GM23338 (cell line): ENCODE measurements around the gene IL1F10. TPM values are rescaled to one million over a fixed set of nuclear protein-coding genes. Genes with fewer than 3 reads are reported as not detected.

ENCODE experiments used
- ATAC-seq: fragments of 200-7000 bp; cut with Tn5 transposase; 3 replicates; pipeline ENCODE4 v1.9.1; 2020
- DNase-seq: peaks from one replicate; pipeline ENCODE4 v3.0.0-alpha.2; 2015; ENCODE audit warnings: low spot score
- H2AFZ ChIP-seq: fragments of 200-600 bp; sonication (generic); 2 replicates; pipeline ENCODE4 v1.8.0; 2016; ENCODE audit warnings: antibody characterized with exemption, mild to moderate bottlenecking, moderate library complexity
- H3F3A ChIP-seq: fragments of 200-600 bp; sonication (generic); replicated peaks from 2 replicates; pipeline ENCODE4 v1.8.0; 2017; ENCODE audit warnings: antibody characterized with exemption, mixed run types, low read depth
- H3K27ac ChIP-seq: fragments of 200-600 bp; sonication (generic); 2 replicates; pipeline ENCODE4 v1.6.1; 2016; ENCODE audit warnings: low read depth
- H3K27me3 ChIP-seq: fragments of 200-600 bp; sonication (generic); 2 replicates; pipeline ENCODE4 v1.8.0; 2016; ENCODE audit warnings: mild to moderate bottlenecking, mixed run types, moderate library complexity; ENCODE audit not compliant: insufficient read depth
- H3K36me3 ChIP-seq: fragments of 200-600 bp; sonication (generic); 2 replicates; pipeline ENCODE4 v1.8.0; 2016; ENCODE audit warnings: mild to moderate bottlenecking; ENCODE audit not compliant: insufficient read depth
- H3K4me1 ChIP-seq: fragments of 200-600 bp; sonication (generic); 2 replicates; pipeline ENCODE4 v1.8.0; 2016; ENCODE audit warnings: mild to moderate bottlenecking, moderate library complexity; ENCODE audit not compliant: insufficient read depth
- H3K4me2 ChIP-seq: fragments of 200-600 bp; sonication (generic); 2 replicates; pipeline ENCODE4 v1.7.1; 2017; ENCODE audit warnings: mixed run types
- H3K4me3 ChIP-seq: fragments of 200-600 bp; sonication (generic); 2 replicates; pipeline ENCODE4 v1.6.1; 2016; ENCODE audit warnings: mixed run types
- H3K79me2 ChIP-seq: fragments of 200-600 bp; sonication (generic); replicated peaks from 2 replicates; pipeline ENCODE4 v1.8.0; 2017; ENCODE audit warnings: mild to moderate bottlenecking; ENCODE audit not compliant: insufficient read depth
- H3K9me2 ChIP-seq: fragments of 200-600 bp; sonication (generic); 2 replicates; pipeline ENCODE4 v1.8.0; 2017; ENCODE audit not compliant: insufficient read depth
- H4K20me1 ChIP-seq: fragments of 200-600 bp; sonication (generic); replicated peaks from 2 replicates; pipeline ENCODE4 v1.8.0; 2017; ENCODE audit warnings: mild to moderate bottlenecking; ENCODE audit not compliant: insufficient read depth
- H3K27ac Mint-ChIP-seq: 2 replicates; pipeline ENCODE4 v1.8.0; 2020; ENCODE audit warnings: inconsistent platforms, mild to moderate bottlenecking, moderate library complexity, mixed read lengths
- H3K27me3 Mint-ChIP-seq: 3 replicates; pipeline ENCODE4 v1.8.0; 2022; ENCODE audit warnings: low read depth, mild to moderate bottlenecking, moderate library complexity, mixed read lengths, inconsistent platforms; ENCODE audit not compliant: insufficient read depth, poor library complexity
- H3K36me3 Mint-ChIP-seq: 3 replicates; pipeline ENCODE4 v1.8.0; 2021; ENCODE audit warnings: low read depth, mild to moderate bottlenecking, inconsistent platforms, moderate library complexity, mixed read lengths
- H3K4me1 Mint-ChIP-seq: 3 replicates; pipeline ENCODE4 v1.8.0; 2020; ENCODE audit warnings: mild to moderate bottlenecking, inconsistent platforms, mixed read lengths
- H3K4me3 Mint-ChIP-seq: 3 replicates; pipeline ENCODE4 v1.8.0; 2021; ENCODE audit warnings: moderate library complexity, mild to moderate bottlenecking, inconsistent platforms, mixed read lengths
- H3K9me3 Mint-ChIP-seq: 3 replicates; pipeline ENCODE4 v1.8.0; 2020; ENCODE audit warnings: moderate library complexity, mild to moderate bottlenecking, inconsistent platforms, mixed read lengths
- CREB1 ChIP-seq: fragments of 250-450 bp; sonication (Bioruptor Pico); IDR thresholded peaks from 2 replicates; pipeline ENCODE4 v1.5.0; 2020; ENCODE audit warnings: low read depth, mild to moderate bottlenecking, moderate library complexity
- CTCF ChIP-seq, 2 experiments: fragments of 200-600 bp in 1 of 2; sonication (generic) in 1 of 2; conservative IDR thresholded peaks; 2 replicates each; pipeline versions ENCODE4 v1.5.1 to v1.6.1; 2016 to 2017; ENCODE audit warnings: antibody characterized with exemption in 2 of 2, low read depth in 2 of 2, mild to moderate bottlenecking in 2 of 2, moderate library complexity in 1 of 2
- ETS1 ChIP-seq: IDR thresholded peaks from 2 replicates; pipeline ENCODE4 v1.6.1; 2016; ENCODE audit warnings: antibody characterized with exemption
- EZH2 ChIP-seq: fragments of 200-600 bp; sonication (generic); IDR thresholded peaks from one replicate; pipeline ENCODE4 v1.8.0; 2017; ENCODE audit warnings: antibody characterized with exemption, mild to moderate bottlenecking, low read depth; ENCODE audit not compliant: unreplicated experiment
- JUNB ChIP-seq: IDR thresholded peaks from one replicate; pipeline ENCODE4 v1.6.1; 2016; ENCODE audit warnings: antibody characterized with exemption; ENCODE audit not compliant: unreplicated experiment
- POLR2AphosphoS5 ChIP-seq: IDR thresholded peaks from 2 replicates; pipeline ENCODE4 v1.6.1; 2016; ENCODE audit warnings: antibody characterized with exemption, low read depth
- ZNF114 ChIP-seq: fragments of 250-450 bp; sonication (Bioruptor Pico); IDR thresholded peaks from 2 replicates; pipeline ENCODE4 v1.5.0; 2020; ENCODE audit warnings: mild to moderate bottlenecking, moderate library complexity
- ZNF331 ChIP-seq: fragments of 250-450 bp; sonication (Bioruptor Pico); IDR thresholded peaks from 2 replicates; pipeline ENCODE4 v1.5.0; 2020; ENCODE audit warnings: low read depth, mild to moderate bottlenecking, moderate library complexity
- ZNF462 ChIP-seq: fragments of 250-450 bp; sonication (Bioruptor Pico); IDR thresholded peaks from 2 replicates; pipeline ENCODE4 v1.5.0; 2020; ENCODE audit warnings: mild to moderate bottlenecking, moderate library complexity
- polyA plus RNA-seq: library from polyadenylated mRNA; unstranded; fragments of >200 nt; fragmentation: Nextera tagmentation; extraction: Ambion mirVana; gene quantifications from 2 replicates; pipeline ENCODE4 v1.2.1, GENCODE V29; 2016
- total RNA-seq: library from RNA; depleted of rRNA; stranded (reverse); fragments of >200 nt; shearing (Covaris generic); gene quantifications from 2 replicates; pipeline ENCODE4 v1.2.3, GENCODE V29; 2014
- TF ChIP-seq, protein P1 (sequence below): IDR thresholded peaks from one replicate; pipeline ENCODE4 v1.6.1; 2018; ENCODE audit warnings: antibody characterized with exemption; ENCODE audit not compliant: unreplicated experiment

The IL1F10 gene
- total and polyA plus RNA-seq, 2 experiments from 2014 or later, result not detected

DNA sequence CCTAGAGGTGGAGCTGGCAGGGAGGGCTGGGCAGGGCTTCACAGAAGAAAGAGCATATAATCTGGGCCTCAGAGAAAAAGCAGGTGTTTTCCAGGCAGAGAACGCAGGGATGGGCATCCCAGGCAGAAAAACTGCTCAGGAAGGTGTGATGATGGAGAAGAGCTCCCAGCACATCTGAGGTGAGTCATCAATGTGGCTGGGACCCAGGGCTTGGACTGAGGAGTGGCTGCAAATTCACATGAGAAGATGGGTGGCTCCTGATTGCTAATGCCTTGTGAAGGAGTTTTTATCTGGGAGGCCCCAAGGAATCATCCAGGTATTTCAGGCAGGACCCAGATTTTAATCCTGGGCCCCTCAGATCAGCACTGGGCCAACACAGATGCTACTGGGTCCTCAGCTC, 10.2 kb downstream of the IL1F10 start (continued):
- TF ChIP-seq ZNF462, result no peak
- TF ChIP-seq, protein P1, sequence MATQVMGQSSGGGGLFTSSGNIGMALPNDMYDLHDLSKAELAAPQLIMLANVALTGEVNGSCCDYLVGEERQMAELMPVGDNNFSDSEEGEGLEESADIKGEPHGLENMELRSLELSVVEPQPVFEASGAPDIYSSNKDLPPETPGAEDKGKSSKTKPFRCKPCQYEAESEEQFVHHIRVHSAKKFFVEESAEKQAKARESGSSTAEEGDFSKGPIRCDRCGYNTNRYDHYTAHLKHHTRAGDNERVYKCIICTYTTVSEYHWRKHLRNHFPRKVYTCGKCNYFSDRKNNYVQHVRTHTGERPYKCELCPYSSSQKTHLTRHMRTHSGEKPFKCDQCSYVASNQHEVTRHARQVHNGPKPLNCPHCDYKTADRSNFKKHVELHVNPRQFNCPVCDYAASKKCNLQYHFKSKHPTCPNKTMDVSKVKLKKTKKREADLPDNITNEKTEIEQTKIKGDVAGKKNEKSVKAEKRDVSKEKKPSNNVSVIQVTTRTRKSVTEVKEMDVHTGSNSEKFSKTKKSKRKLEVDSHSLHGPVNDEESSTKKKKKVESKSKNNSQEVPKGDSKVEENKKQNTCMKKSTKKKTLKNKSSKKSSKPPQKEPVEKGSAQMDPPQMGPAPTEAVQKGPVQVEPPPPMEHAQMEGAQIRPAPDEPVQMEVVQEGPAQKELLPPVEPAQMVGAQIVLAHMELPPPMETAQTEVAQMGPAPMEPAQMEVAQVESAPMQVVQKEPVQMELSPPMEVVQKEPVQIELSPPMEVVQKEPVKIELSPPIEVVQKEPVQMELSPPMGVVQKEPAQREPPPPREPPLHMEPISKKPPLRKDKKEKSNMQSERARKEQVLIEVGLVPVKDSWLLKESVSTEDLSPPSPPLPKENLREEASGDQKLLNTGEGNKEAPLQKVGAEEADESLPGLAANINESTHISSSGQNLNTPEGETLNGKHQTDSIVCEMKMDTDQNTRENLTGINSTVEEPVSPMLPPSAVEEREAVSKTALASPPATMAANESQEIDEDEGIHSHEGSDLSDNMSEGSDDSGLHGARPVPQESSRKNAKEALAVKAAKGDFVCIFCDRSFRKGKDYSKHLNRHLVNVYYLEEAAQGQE, result no peak
- no peak for TF ChIP-seq EZH2
- no peak for TF ChIP-seq ZNF331 (CRISPR knock-in tag)
- TF ChIP-seq POLR2AphosphoS5, result no peak

DNA sequence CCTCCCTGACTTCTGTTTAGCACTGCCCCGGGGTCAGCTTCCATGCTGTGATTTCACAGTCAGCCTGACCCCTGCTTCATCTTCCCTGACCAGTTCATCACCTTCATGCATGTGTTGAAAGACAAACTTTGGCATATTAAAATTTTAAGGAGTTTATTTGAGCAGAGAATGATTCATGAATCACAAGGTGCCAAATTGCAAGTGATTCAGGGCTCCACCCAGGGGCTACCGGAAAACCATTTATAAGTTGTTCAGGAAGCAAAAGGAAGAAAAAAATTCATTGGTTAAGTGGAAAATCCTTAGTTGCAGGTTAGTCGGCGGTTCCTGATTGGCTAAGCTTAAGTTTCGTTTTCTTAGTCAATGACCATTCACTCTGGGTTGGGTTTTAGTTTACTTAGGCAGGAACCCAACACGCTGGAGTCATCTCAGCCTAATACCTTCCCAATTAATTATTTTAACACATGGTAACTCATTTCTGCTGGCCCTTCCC, 10.6 kb downstream of the IL1F10 start:
- Histone ChIP-seq H3K79me2 (no peaks in the 10 kb centered on the region), H3K4me1 (peaks cover 8% of the 10 kb centered on the region), H3F3A (no peaks in the 10 kb centered on the region), H4K20me1 (no peaks in the 10 kb centered on the region), H3K27me3 (no peaks in the 10 kb centered on the region), H3K4me3 (no peak overlapping the region), H3K4me2 (no peak overlapping the region), H3K9me2 (no peaks in the 10 kb centered on the region), H2AFZ (0 out of 2 replicates have a peak overlapping the region, but pooled peaks have one; percentile 5), H3K27ac (no peak overlapping the region), H3K36me3 (no peaks in the 10 kb centered on the region)
- ATAC-seq, result no peak
- Mint-ChIP-seq H3K36me3 (no peaks in the 10 kb centered on the region; the same call in 2 of the 3 replicates), H3K9me3 (no peaks in the 10 kb centered on the region), H3K4me1 (peaks cover 4% of the 10 kb centered on the region; the same call in 2 of the 3 replicates), H3K4me3 (no peak overlapping the region), H3K27ac (no peak overlapping the region), H3K27me3 (peaks cover 3% of the 10 kb centered on the region)
- DNase-seq, result no peak
- TF ChIP-seq CREB1 (CRISPR knock-in tag) (no peak), JUNB (no peak), ETS1 (no peak), CTCF (conservative IDR thresholded peaks at IDR 0.05; ENCODE audit: low read depth in 2 of 2) (no peak), ZNF114 (CRISPR knock-in tag) (no peak), POLR2AphosphoS5 (no peak), EZH2 (no peak)
